Activated T-helper 1 cell treated with Interleukin-2 at 50 U/mL for 16 hours (primary cell): ENCODE results near the gene TUBB1.
"Not testable (repeated sequence)": the region's sequence is repeated elsewhere in the genome, so short reads cannot be mapped to it uniquely, and the experiment has no call there.

ENCODE experiments used
- DNase-seq: peaks from one replicate; pipeline ENCODE4 v3.0.0-alpha.2; 2020; ENCODE audit warnings: low read depth

Gene TUBB1

DNA sequence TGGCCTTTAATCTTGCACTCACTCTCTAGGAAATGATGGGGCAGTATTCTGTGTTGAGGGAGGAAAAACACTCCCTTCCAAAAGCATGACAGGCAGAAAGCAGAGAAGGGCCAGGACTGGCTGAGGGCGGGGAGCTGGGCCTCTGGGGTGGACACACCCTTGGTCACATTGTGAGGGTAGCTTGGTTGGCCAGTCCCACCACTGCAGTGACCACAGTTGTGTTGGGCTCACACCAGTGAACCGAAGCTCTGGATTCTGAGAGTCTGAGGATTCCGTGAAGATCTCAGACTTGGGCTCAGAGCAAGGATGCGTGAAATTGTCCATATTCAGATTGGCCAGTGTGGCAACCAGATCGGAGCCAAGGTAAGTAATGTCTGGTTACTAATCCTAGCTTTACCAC lies at the start of gene TUBB1:
TSS of gene TUBB1 (plus strand) at position 213 of the 400 bp plus-strand sequence. CDS start at position 307, 94 bp downstream.
- DNase-seq = no peak

DNA sequence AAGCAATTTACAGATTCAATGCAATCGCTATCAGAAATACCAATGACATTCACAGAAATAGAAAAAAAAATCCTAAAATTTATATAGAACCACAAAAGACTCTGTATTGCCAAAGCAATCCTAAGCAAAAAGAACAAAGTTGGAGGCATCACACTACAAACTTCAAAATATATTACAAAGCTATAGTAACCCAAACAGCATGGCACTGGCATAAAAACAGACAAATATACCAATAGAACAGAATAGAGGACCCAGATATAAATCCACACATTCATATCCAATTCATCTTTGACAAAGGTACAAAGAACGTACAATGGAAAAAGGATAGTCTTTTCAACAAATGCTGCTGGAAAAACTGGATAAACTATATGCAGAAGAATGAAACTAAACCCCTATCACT lies 49.8 kb upstream of the TUBB1 start:
- no peak for DNase-seq

- no peak for DNase-seq
Observed at GRCh38 chr20:58970146-58970545, 49.1 kb upstream of the TUBB1 start.

DNA sequence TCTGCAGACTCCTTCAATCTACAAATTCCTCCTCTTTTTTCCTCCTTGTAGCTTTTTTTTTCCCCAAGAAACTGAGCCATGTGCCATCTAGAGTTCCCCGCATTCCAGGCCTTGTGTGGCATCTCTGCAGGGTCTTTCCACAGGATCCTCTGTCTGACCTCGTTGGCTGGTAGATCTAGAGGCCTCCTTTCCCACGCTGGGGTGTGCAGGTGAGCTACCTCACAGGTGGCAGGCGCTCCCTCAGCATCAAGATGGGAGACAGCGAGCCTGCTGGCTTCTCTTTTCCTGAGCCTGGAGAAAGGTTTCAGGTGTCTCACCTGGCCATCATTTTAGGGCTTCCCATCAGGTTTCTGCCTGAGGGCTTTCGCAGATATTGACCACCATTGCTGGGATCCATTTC lies 47.8 kb upstream of the TUBB1 start:
- DNase-seq = no peak

GRCh38 chr20:58973179-58973578 lies 46.0 kb upstream of the TUBB1 start:
- no peak for DNase-seq

GRCh38 chr20:58973866-58974265 lies 45.4 kb upstream of the TUBB1 start:
- no peak for DNase-seq

DNA sequence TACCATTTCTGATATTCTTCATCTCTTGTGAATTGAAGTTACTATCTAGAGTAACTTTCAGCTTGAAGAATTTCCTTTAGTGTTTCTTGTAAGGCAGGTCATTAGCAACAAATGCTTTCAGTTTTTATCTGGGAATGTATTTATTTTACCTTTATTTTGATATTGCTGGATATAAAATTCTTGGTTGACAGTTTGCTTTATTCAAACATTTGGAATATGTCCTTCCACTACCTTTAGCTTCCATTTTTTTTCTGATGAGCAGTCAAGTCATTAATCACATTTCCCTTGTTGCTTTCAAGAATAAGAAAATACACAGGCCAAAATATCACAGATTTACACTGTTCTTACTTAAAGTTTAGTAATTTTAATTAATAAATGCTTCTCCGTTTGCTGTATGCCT lies 43.9 kb upstream of the TUBB1 start:
- DNase-seq = no peak

DNA sequence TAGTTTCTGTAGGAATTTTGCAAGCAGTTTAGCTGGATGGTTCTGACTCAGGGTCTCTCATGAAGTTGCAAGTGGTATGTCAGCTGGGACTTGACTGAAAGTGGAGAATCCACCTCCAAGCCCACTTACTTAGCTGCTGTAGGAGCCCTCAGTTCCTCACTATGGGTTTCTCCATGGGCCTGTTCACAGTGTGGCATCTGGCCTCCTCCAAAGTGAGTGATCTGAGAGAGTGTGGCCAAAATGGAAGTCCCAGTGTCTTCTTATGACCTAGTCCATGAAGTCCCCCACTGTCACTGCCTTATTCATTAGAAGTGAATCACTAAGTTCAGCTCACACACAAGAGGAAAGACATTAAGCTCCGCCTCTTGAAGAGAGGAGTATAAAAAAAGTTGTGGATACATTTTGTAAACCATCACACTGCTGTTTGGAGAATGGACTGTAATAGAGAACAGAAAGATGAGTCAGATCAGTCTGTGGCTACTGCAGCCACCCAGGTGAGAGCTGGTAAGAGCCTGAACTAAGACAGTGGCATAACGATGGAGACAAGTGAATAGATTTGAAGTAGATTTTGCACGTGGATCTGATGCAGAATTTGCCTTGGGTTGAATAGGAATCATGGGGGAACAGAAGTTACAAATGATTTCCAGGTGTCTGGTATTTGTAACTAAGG lies 43.0 kb upstream of the TUBB1 start:
- no peak for DNase-seq

- DNase-seq = no peak
Observed at GRCh38 chr20:58978351-58979190, 40.7 kb upstream of the TUBB1 start.

DNA sequence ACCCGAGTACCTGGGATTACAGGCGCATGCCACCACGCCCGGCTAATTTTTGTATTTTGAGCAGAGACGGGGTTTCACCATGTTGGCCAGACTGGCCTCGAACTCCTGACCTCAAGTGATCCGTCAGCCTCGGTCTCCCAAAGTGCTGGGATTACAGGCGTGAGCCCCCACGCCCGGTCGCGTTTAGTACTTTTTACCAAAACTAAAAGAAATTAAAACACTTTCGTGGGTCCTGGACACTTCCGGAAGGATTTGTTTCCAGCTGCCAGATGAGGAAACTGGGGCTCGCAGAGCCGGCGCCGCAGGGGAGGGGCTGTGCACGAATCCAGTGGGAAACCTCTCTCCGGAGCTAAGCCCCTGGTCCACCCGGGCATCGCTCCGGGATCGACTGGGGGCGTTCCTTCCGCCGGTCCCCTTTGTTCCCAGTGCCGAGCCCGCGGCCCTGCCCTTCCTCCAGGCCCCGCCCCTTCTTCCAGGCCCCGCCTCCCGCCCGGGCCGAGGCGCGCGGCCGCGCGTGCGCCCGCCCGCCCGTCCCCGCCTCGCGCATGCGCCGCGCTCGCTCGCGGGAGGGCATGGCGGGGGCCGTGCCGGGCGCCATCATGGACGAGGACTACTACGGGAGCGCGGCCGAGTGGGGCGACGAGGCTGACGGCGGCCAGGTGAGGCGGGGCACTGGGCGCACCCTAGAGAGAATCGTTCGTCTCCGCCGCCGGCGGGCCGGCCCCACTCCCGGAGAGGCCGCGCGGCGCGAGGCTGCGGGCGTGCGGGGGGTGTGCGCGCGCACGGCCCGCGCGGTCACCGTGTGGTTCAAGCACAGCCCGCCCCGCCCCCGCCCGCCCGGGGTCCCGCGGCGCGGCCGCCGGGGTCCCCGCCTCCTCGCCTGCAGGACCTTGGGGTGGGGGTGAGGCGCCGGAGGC lies 38.3 kb upstream of the TUBB1 start, which contains the start of gene NELFCD:
TSS of gene NELFCD (plus strand) at position 546 of the 917 bp plus-strand sequence. CDS start at position 600, 54 bp downstream.
- DNase-seq = peak; percentile 84

DNA sequence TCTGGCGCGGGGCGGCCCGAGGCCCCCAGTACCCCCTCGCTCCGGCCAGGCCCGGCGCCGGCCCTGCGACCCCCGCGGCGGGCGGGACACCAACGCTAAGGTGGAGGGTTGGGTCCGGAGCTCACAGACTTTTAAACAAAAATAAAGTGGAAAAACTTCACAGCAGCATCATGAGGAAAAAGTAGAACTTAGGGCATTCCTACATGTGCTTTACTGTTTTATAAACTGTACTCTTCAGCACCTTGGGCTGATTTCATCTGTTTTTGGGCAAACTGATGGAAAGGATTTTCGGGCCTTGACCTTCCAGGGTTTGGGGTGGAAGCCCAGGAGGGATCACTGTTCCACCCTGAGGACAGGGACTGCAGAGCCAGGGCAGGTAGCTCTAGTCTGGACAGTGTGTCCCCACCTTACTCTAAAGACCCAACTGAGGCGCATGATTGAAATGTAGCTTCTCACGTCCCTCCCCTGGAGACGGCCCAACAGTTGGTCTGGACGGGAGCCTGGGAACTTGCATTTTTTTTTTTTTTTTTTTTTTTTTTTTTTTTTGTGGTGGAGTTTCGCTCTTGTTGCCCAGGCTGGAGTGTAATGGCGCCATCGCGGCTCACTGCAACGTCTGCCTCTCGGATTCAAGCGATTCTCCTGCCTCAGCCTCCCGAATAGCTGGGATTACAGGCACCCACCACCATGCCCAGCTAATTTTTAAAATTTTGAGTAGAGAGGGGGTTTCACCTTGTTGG lies 37.4 kb upstream of the TUBB1 start:
- no peak for DNase-seq

GRCh38 chr20:58982406-58983114 lies 36.7 kb upstream of the TUBB1 start:
- DNase-seq = no peak

DNA sequence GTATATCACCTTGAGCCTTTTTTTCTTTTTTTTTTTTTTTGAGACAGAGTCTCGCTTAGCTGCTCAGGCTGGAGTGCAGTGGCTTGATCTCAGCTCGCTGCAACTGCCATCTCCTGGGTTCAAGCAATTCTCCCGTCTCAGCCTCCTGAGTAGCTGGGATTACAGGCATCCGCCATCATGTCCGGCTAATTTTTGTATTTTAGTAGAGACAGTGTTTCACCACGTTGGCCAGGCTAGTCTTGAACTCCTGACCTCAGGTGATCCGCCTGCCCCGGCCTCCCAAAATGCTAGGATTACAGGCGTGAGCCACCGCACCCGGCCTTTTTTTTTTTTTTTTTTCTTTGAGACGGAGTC lies 36.1 kb upstream of the TUBB1 start:
- not testable (repeated sequence) for DNase-seq

GRCh38 chr20:58984691-58985090 lies 34.5 kb upstream of the TUBB1 start:
- no peak for DNase-seq

GRCh38 chr20:58985656-58986055 lies 33.6 kb upstream of the TUBB1 start:
- DNase-seq = no peak

DNA sequence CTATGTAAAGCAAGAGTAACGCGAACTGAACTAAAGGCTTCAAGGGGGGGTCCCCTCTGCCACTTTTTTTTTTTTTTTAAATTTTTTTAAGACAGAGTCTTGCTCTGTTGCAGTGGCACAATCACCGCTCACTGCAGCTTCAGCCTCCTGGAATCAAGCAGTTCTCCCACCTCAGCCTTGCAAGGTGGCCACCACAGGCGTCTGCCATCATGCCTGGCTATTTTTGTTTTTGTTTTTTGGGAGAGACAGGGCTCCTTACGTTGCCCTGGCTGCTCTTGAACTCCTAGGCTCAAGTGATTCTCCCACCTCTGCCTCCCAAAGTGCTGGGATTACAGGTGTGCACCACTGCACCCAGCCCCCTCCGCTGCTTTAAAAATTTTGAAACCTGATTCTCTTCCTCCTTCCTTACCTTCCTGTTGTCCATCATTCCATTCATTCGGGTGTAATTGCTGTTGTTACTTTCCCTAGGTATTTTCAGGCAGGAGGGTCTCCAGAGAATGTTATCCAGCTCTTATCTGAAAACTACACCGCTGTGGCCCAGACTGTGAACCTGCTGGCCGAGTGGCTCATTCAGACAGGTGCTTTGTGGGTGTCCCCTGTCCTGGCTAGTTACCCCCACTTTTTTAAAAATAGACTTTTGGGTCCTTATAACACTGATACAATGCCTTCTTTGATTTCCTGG lies 32.8 kb upstream of the TUBB1 start:
- no peak for DNase-seq

GRCh38 chr20:58986968-58987517 lies 32.2 kb upstream of the TUBB1 start:
- no peak for DNase-seq

DNA sequence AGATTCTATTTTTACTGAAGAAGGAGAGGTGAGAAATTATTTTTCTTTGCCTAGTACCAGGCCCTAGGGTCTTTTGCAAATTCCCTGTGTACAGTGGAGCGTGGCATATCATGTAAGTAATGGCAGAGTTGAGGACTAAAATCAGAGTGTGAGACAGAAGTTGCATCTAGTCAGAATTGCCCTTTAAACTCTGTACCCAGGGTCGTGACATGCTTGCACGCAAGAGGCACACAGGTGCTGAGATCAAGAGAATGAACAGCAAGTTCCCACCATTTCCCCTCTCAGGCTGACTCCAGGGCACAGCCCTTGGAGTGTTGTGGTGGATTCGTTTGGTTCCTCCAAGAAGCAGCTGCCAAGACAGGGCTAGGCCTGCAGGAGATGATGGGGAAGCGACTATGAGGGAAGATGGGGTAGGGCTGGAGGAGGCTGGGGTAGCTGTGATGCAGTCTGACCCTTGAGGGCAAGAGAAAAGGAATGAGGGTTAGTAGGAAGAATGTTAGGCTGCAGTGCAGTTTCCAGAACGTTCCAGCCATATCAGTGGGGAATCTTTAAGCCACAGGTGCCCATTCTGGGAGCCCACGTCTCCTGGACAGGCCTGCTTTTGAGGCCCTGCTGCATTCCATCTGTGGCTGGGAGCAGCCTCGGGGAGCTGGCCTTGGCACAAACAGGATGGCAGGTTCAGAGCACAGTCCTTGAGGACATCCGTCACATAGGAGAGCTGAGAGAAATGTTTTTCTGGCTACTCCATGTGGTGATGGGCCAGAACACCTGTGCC lies 31.3 kb upstream of the TUBB1 start:
- DNase-seq = no peak

DNA sequence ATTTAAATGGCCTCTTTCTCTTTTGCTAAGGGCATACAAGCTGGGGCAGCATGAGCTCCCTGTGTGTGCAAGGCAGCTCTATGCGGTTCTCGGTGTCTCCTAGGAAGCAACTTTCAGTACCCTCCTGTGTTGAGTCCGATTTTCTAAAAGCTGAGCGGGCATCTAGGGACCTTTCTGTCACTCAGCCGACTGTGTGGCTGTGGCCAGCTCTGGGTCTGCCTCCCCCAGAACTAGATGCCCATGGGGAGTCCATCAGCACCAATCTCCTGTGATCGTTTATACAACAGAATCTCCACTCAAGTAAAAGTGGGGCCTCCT lies 30.7 kb upstream of the TUBB1 start:
- no peak for DNase-seq

- DNase-seq = no peak
Observed at GRCh38 chr20:58989196-58989595, 30.0 kb upstream of the TUBB1 start.
